Measurements from ENCODE around the gene MOXD1.
A peak's percentile ranks its signal among the peaks of the same experiment; 100 is the strongest.

MOXD1 gene

DNA sequence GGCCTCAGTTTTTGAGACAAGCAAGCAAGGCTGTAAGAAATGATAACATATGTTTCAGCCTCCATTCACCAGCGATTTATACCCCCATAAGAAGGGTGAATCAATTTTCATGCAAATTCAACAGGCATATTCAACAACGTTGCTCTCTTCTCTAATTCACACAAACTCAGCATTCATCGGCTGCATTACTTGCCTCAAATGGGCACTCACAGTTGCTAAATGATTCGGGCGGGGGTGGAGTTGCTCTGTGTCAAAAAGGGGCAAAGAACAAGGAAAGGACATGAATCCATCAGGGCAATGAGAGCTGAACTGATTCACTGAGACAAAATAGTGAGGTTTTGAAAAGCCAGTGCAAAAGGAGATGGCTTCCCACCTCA is 9.0 kb downstream of the MOXD1 start:
- peaks cover 10% of the 10 kb centered on the region for H3K9me3 ChIP-seq (ENCODE audit: severe bottlenecking)
- ATAC-seq (ENCODE audit: low read depth) (no peak), DNase-seq (ENCODE audit: low spot score) (no peak)
- H3K36me3 ChIP-seq (ENCODE audit: low read depth): no peaks in the 10 kb centered on the region
- TF ChIP-seq, protein P1, sequence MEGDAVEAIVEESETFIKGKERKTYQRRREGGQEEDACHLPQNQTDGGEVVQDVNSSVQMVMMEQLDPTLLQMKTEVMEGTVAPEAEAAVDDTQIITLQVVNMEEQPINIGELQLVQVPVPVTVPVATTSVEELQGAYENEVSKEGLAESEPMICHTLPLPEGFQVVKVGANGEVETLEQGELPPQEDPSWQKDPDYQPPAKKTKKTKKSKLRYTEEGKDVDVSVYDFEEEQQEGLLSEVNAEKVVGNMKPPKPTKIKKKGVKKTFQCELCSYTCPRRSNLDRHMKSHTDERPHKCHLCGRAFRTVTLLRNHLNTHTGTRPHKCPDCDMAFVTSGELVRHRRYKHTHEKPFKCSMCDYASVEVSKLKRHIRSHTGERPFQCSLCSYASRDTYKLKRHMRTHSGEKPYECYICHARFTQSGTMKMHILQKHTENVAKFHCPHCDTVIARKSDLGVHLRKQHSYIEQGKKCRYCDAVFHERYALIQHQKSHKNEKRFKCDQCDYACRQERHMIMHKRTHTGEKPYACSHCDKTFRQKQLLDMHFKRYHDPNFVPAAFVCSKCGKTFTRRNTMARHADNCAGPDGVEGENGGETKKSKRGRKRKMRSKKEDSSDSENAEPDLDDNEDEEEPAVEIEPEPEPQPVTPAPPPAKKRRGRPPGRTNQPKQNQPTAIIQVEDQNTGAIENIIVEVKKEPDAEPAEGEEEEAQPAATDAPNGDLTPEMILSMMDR (IDR thresholded peaks at IDR 0.05; ENCODE audit: poor library complexity, severe bottlenecking): no peak
- no peak overlapping the region for H3K4me3 ChIP-seq (ENCODE audit: severe bottlenecking)
- no peaks in the 10 kb centered on the region for H3K27me3 ChIP-seq (ENCODE audit: insufficient read depth, poor library complexity, severe bottlenecking)
- peak overlapping the region; percentile 69 for H3K27ac ChIP-seq (ENCODE audit: poor library complexity, severe bottlenecking)
- H3K4me1 ChIP-seq (ENCODE audit: insufficient read depth, poor library complexity, severe bottlenecking): peaks cover 9% of the 10 kb centered on the region

DNA sequence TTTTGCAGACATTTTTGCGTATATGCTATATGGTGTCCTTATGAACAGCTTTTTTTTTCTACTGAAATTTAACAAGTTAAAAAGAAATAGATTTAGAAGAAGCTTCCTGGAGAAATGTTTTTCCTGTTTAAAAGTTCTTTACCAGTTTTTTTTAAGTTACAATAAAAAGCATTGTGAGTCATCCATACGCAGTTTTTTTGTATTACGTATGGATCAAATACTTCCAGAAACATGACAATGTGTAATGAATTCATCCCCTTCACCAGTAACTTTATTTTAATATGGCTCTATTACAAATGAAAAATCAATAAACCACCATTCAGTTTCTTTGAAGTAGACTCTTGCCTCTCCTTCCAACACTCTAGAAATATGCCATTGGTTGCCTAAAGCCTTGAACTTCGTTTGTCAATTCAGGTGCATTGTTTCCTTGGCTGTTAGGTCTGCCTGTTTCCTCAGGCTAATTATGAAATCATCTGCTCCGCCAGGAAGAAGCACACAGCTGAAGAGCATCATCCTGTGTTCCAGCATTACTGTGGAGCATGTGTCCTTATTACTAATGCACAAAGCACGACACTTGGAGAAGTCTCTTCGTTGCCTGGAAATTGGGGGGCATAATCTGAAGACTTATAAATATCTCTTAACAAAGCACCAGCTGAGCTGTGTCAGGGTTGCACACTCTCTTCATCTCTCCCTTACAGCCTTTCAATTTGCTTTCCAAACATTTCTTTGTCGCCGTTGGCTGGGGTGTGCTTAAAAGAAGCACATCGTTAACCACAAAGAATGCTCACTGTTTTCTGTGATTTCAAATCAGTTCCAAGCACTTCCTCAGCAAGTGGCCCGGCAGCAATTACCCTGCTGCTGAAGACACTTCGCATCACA is 9.6 kb downstream of the MOXD1 start:
- H3K27ac ChIP-seq (ENCODE audit: poor library complexity, severe bottlenecking): peak overlapping the region; percentile 69
- H3K9me3 ChIP-seq (ENCODE audit: severe bottlenecking): peaks cover 10% of the 10 kb centered on the region
- H3K4me1 ChIP-seq (ENCODE audit: insufficient read depth, poor library complexity, severe bottlenecking): peaks cover 9% of the 10 kb centered on the region
- ATAC-seq (ENCODE audit: low read depth) (peak; percentile 95), DNase-seq (ENCODE audit: low spot score) (no peak)
- H3K36me3 ChIP-seq (ENCODE audit: low read depth): no peaks in the 10 kb centered on the region
- H3K4me3 ChIP-seq (ENCODE audit: severe bottlenecking): no peak overlapping the region
- TF ChIP-seq, protein P1 (IDR thresholded peaks at IDR 0.05; ENCODE audit: poor library complexity, severe bottlenecking): no peak
- no peaks in the 10 kb centered on the region for H3K27me3 ChIP-seq (ENCODE audit: insufficient read depth, poor library complexity, severe bottlenecking)

DNA sequence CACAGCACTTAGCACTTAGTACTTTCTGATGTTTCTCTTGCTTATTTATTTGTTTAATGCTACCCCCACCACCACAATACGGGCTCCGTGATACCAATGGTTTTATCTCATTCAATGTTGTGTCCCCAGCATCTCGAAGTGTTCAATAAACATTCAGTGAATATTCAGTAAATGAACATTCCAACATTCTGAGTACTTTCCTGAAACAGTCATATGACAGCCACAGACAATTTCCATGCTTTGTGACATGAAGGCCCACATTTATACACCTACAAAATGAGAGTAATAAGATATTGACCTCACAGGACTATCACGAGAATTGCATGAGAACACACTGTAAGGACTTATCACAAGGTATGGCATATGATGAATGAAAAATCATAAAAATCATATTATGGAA is 10.8 kb downstream of the MOXD1 start:
- DNase-seq (ENCODE audit: low spot score): no peak
- Histone ChIP-seq H3K36me3 (ENCODE audit: low read depth) (no peaks in the 10 kb centered on the region), H3K27me3 (ENCODE audit: insufficient read depth, poor library complexity, severe bottlenecking) (no peaks in the 10 kb centered on the region), H3K4me3 (ENCODE audit: severe bottlenecking) (no peak overlapping the region), H3K4me1 (ENCODE audit: insufficient read depth, poor library complexity, severe bottlenecking) (peaks cover 9% of the 10 kb centered on the region), H3K27ac (ENCODE audit: poor library complexity, severe bottlenecking) (peak overlapping the region; percentile 69), H3K9me3 (ENCODE audit: severe bottlenecking) (peaks cover 10% of the 10 kb centered on the region)
- TF ChIP-seq, protein P1 (IDR thresholded peaks at IDR 0.05; ENCODE audit: poor library complexity, severe bottlenecking): no peak
- no peak for ATAC-seq (ENCODE audit: low read depth)

DNA sequence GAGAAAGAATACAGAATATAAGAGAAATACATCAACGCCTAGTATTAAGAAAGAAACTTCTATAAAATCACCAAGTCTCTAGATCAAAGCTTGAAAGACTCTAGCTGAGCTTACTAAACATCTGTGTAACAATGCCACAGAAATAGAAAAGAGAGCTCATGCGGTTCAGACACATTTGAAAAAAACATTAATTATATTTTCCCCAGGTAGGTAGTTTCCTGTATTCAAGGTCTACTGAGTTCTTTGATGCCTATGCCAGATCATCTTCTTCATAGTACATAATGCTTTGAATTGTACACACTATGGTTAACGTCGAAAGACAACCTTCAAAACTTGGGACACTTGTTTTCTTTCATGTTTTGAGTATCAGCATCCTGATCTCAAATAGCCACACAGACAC is 11.3 kb downstream of the MOXD1 start:
- Histone ChIP-seq H3K36me3 (ENCODE audit: low read depth) (no peaks in the 10 kb centered on the region), H3K27me3 (ENCODE audit: insufficient read depth, poor library complexity, severe bottlenecking) (no peaks in the 10 kb centered on the region), H3K4me1 (ENCODE audit: insufficient read depth, poor library complexity, severe bottlenecking) (peaks cover 9% of the 10 kb centered on the region), H3K9me3 (ENCODE audit: severe bottlenecking) (peaks cover 7% of the 10 kb centered on the region), H3K27ac (ENCODE audit: poor library complexity, severe bottlenecking) (peak overlapping the region; percentile 69), H3K4me3 (ENCODE audit: severe bottlenecking) (no peak overlapping the region)
- TF ChIP-seq, protein P1 (IDR thresholded peaks at IDR 0.05; ENCODE audit: poor library complexity, severe bottlenecking): no peak
- DNase-seq (ENCODE audit: low spot score) (no peak), ATAC-seq (ENCODE audit: low read depth) (no peak)

DNA sequence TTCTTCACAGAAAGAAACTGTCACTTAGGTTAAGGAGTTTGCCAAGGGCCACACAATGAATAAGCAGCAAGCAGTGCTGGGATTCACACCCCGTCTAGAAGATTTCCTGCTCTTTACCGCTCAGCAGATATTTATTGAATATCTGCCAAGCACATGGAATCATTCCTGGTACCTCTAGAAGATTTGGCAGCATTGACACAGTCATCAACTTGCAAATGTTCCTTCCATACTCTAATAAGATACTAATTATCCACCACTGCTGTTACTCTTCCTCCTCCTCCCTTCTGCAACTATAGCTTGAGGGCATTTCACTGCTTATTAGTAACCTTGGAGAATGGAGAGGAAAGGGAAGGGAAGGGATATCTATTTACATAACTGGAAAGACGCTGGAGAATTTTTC is 13.0 kb downstream of the MOXD1 start:
- H3K4me1 ChIP-seq (ENCODE audit: insufficient read depth, poor library complexity, severe bottlenecking): peaks cover 9% of the 10 kb centered on the region
- peak overlapping the region; percentile 45 for H3K27ac ChIP-seq (ENCODE audit: poor library complexity, severe bottlenecking)
- no peaks in the 10 kb centered on the region for H3K9me3 ChIP-seq (ENCODE audit: severe bottlenecking)
- no peaks in the 10 kb centered on the region for H3K36me3 ChIP-seq (ENCODE audit: low read depth)
- no peak for ATAC-seq (ENCODE audit: low read depth)
- no peak overlapping the region for H3K4me3 ChIP-seq (ENCODE audit: severe bottlenecking)
- TF ChIP-seq, protein P1 (IDR thresholded peaks at IDR 0.05; ENCODE audit: poor library complexity, severe bottlenecking): no peak
- DNase-seq (ENCODE audit: low spot score): no peak
- H3K27me3 ChIP-seq (ENCODE audit: insufficient read depth, poor library complexity, severe bottlenecking): no peaks in the 10 kb centered on the region

Data from RWPE2 (cell line).